HTERT RPE-1 (cell line): Measurements from ENCODE around the gene DYNC1H1.

Source experiments
- in situ Hi-C: fragments of 300-500 bp; cut with MboI; formaldehyde crosslinking; loops from 4 replicates; pipeline ENCODE4 v1.14.3; 2020; ENCODE audit warnings: low sequenced_read_pairs

The DYNC1H1 gene

DNA sequence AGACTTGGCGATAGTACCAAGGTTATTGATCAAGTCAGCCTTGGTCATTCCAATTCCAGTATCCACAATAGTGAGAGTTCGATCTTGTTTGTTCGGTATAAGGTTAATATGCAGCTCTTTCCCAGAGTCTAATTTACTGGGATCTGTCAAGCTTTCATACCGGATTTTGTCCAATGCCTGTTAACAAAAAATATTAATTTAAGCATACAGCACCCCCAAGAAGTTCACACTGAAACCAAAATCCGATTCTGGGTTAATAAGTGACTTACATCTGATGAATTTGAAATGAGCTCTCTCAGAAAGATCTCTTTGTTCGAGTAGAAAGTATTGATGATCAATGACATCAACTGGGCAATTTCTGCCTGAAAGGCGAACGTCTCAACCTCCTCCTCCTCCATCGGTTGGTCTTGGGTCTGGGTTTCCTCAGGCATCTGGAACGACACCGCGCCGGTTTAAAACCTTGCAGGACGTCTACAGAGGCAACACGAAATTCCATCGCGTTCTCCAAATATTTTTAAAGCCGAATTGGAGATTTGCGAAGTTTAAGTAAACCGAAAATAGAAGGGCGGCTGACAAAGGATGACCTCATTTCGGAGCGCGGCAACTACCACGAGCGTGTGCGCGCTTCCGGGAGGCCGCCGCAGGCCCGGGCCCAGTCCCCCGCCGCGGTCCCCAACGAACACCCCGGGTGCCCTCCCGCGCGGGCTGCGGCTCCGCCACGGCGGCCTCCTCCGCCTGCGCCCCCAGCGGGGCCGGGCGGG is 121.8 kb downstream of the DYNC1H1 start:
- in situ Hi-C loops: no loop called here

DNA sequence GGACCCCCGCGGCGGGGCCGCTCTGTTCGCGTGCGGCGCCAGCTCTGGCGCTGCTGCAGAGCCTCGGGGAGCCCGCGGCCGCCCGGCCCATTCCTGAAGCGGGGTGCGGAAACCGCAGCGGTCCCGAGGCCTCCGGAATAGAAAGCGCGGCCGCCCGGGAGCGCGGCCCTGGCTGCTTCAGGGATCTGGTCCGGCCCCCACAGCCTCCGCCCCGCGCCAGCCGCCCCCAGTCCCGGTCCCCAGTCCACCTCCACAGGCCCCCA is 122.3 kb downstream of the DYNC1H1 start:
- in situ Hi-C loops: no loop called here

DNA sequence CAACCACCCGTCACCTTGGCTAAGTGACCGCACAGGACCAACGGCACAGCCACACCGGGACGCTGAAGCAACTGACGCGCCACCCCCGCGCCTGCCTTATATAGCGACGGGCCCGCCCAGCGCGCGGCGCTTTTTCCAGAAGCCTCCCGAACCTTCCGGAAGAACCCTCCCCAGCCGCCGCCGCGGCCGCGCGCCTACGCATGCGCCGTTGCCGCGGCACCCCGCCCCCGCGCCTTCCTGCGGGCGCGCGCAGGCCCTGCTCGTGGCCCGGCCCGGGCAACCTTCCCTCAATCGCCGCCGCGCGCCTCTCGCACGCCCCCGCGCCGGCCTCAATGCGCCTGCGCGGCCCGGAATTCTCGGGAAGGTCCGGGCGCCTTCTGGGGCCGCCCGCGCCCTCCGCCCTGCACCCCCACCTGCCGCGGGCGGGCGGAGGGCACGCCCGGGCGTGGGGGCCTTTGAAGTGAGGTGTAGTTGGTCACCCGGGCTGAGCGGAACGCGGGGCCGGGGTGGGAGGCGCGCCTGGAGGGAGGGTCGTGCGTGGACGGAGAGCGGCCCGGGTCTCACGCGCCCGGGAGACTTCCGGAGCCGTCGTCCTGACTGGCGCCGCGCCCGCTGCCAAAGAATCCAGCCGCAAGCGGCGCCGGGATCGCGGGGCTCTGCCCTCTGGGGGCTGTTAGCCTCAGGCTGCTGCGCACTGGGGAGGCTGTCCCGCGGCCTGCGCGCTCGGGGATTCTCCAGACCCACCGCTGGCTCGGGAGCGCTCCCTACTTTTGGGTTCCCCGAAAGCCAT is 122.8 kb downstream of the DYNC1H1 start, which contains the start of gene HSP90AA1:
TSS of gene HSP90AA1 (minus strand) at position 73 of the 790 bp plus-strand sequence. CDS start 666 bp downstream, outside the sequence.
- in situ Hi-C loops: no loop called here

DNA sequence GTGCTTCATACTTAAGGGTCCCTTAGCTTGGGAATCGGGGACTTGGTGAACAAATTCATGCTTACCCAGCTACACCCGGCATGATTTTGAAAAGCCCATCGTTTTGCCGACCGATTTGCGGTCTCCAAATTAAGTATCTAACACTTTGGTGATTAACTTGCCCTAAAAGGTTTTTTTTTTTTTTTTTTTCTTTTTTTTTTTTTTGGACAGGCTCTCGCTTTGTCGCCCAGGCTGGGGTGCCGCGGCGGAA is 123.3 kb downstream of the DYNC1H1 start:
- in situ Hi-C loops: no loop called here

DNA sequence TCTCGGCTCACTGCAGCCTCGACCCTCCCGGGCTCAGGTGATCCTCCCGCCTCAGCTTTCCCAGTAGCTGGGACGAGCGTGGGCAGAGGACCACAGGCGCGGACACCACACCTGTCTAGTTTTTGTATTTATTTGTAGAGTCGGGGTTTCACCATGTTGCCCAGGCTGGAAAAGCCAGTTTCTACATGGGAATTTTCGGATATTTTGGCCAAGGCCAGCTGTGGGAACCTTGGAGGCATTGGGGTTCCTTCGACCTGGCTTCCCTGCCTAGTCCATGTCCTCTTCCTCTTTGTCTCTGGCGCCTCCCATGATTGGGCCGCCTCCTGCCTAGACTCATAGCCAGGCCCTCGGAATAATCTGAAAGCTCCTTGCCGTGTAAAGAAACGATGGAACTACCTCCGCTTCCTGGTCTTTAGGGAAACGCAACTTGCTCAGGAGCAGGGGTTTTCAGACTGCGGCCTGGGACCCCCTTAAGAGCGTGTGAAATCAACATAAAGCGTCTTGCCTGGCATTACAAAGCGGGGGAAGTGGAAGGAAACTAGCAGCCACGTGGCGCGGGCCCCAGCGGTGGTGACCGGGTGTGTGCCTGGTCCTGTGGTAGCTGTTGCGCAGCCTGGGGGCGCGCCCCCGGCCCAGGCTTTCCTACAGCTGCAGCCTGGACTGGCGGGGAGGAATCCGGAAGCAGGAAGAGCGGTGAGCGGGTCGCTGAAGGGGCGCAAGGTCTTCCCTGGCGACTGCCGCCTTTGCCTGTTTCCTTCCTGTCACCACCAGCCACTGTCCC is 123.8 kb downstream of the DYNC1H1 start:
- in situ Hi-C loops: no loop called here

DNA sequence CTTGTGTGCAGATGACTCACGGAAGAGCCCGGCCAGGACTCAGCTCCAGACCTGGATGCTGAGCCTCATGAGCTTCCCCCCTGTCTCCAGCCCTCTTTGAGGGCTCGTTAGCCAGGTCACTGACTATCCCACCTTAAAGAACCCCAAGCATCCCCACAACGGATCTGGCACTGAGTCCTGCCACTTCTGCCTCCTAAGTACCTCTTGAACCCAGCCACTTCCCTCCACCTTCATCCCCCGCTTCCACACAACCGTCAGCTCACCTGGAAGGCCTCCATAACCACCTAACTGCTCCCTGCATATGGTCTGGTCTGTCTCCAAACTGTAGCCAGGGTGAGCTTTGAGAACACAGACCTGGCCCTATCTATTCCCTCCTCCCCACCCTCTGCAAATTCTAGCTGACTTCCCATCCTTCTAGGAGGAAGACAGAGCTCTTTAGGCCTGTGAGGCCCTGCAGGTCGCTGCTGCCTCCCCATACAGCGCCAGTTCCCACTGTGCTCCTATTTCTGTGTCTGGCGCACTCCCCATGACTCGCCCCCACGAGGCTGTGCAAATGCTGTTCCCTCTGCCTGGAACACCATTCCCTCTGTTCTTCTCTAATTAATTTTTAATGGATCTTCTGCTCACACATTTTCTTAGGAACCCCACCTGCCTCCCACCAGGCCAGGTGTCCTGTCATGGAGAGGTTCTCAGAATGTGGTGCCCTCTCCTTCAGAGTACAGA is 125.4 kb downstream of the DYNC1H1 start:
- in situ Hi-C loops: no loop called here

DNA sequence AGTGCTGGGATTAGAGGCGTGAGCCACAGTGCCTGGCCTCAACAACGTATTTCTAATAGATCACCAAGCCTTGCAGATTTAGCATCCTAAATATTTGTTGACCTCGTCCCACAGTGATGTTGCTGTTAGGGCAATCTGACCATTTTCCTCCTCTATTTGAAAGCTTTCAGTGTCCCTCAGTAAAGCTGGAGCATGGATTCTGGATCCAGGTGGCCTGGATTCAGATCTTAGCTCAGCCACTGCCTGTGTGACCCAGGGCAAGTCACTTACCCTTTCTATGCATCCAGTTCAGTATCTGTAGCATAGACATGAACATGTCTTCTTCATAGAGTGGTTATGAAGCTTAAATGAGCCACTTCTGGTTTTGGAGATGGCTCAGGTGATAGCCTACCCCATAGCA is 126.3 kb downstream of the DYNC1H1 start:
- in situ Hi-C loops: no loop called here

DNA sequence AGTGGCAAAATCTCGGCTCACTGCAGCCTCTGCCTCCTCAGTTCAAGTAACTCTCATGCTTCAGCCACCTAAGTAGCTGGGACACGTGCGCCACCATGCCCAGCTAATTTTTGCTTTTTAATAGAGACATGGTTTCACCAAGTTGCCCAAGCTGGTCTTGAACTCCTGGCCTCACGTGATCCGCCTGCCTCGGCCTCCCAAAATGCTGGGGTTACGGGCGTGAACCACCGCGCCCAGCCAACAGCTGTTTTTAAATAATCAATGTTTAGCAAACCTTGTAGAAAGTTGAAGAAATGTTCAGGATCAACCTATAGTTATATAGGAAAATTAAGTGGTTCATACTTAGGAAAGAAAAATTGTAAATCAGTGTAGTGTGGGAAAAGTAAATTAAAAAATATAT is 128.4 kb downstream of the DYNC1H1 start:
- in situ Hi-C loops: no loop called here

DNA sequence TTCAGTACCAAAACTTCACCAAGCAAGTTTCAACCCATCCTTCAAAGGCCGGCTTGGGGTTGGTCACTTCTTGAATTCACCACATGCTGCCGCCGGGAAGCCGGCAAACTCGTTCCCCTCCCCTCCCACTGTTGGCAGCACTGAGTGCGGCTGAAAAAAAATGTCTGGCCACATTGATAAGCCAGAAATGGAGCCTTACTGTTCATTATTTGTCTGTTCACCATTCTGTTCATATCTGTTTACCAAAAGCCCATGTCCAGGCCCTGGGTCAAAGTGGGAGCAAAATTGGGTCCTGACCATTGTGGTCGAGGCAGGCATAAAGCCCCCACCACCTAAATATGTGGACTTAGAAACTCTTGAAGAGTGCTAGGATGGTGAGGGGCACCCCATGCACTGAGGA is 129.7 kb downstream of the DYNC1H1 start:
- in situ Hi-C loops: no loop called here

DNA sequence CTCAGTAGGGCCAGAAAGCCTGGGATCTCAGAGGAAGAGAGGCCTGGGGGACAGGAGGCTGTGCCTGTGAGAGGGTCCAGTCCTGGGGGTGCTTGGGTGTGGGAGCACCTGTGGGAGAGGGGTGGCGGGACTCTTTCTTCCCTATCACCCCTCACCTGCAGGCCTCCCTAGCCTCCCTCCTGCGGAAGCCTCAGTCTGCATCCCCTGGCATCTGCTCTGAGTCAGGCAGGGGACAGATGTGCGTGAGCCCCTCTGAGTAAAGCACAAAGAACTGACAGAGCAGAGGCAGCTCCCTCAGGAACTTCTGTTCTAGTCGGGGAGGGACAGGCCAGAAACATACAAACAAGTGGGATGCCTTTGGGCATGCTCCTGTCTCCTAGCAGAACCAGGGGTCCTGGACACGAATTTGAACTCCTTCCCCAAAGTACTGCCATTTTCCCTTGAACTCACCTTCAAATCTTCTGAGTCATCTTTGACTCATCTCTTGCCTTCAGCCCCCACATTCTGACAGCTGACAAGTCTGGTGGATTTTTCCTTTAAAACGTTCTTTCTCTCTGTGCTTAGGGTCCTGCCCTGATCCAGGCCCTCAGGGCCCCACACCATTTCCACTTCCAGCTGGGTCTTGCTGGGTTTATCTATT is 131.0 kb downstream of the DYNC1H1 start:
- in situ Hi-C loops: no loop called here

DNA sequence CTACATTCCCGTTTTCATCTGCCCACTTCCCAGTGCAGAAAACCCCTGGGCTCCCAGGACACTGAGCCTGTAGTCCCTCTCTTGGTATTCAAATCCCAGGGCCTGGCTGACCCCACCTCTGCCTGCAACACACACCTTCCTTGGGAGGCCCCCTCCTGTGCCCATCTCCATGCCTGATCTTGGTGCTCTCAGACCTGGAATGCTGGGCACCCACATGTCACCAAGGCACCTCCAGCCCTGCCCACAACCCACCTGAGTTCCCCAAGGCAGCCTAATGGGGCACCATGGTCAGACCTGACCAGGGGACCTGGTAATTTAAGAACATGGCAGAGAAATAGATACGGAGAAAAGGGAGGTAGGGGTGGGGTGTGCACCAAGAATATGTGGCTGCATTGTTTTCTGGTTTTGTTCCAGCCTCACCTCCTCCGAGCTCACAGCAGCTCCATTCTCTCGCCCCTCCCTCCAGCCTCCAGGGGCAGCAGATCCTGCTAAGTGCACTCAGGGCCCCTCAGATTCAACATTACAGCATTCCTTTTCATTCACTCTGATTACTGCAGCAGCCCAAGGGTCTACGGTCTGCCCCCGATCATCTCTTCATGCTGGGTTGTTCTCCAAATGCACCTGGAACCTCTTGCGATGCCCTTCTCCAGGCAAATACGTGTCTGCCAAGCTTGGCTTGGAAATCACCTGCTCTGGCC is 131.6 kb downstream of the DYNC1H1 start:
- in situ Hi-C loops: no loop called here

DNA sequence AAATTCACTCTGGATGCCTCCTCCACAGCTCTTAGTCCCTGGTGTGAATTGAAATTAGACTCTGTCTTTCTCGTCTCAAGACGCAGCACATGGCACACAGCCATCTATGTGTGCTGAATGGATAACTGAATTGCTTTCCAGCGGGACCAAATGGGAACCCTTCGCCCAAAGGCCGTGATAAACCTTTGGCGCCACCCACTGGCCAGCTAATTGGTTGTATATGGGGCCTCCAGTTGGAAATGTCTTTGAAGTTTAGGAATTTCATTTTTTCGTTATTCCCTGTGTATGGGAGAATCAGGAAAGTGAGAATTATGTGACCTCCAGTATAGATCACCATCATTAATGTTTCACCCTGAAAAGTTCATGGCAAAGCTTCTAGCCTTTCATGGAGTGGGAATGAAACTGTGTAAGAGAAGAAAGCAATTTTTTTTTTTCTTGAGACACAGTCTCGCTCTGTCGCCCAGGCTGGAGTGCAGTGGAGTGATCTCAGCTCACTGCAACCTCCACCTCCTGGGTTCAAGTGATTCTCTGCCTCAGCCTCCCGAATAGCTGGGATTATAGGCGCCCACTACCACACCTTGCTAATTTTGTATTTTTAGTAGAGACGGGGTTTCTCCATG is 132.3 kb downstream of the DYNC1H1 start:
- in situ Hi-C loops: no loop called here

DNA sequence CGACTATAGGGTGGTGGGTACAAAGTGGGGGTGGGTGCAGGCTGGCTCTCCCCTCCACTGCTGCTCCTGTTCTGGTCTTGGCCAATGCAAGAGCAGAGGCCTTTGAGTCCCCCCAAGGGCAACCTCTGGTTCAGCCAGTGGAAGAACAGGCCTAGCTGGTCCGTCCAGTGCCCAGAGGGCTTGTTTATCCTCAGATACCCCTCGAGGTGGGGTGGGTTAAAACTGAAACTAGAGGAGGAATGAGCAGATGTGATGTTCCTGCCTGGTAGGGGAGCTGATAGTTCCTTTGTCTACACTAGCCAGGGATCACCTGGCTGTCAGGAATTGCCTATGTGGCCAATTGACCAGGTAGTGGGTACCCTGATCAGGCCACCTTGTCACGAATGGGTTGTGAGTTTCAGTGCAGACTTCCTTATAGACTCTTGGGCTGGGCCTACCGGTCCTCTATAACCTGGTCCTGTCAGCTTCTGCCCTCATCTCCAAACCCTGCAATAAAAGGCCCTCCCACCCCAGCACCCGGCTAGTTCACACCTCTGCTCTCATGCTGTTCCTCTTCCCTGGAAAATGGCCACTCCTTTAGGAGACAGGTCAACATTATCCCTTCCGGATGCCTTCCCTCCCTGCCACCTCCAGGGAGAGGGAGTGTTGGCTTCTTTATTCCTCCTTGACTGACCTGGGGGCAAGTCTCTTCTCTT is 133.2 kb downstream of the DYNC1H1 start:
- in situ Hi-C loops: no loop called here

DNA sequence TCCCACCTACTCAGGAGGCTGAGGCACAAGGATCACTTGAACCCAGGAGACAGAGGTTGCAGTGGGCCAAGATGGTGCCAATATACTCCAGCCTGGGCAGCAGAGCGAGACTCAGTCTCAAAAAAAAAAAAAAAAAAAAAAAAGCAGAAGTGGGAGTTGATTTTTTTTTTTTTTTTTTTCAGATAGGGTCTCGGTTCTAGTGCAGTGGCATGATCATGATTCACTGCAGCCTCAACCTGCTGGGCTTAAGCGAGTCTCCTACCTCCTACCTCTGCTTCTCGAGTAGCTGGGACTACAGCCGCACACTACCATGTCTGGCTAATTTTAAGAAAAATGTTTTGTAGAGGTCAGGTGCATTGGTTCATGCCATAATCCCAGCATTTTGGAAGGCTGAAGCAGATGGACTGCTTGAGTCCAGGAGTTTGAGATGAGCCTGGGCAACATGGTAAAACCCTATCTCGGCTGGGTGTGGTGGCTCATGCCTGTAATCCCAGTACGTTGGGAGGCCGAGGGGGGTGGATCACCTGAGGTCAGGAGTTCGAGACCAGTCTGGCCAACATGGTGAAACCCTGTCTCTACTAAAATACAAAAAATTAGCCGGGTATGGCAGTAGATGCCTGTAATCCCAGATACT is 138.8 kb downstream of the DYNC1H1 start:
- in situ Hi-C loops: no loop called here

DNA sequence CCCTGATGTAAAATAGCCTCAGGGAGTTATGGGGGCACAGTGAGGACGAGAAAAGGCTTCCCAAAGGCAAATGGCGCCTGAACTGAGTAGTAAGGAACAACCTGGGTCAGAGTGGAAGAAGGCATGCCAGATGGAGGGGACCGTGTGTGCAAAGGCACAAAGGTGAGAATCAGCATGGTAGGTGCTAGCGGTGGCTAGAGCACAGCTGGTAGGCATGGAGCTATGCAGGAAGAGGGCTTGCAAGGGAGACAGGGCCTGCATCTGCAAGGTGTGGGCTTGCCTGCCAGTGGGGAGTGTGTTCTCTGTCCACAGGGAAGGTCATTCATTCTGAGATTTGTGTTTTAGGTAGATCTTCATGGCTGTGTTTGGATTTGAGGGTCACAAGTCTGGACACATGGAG is 141.0 kb downstream of the DYNC1H1 start:
- in situ Hi-C loops: no loop called here
